ENCODE measurements around the gene MBTPS1.

DNA sequence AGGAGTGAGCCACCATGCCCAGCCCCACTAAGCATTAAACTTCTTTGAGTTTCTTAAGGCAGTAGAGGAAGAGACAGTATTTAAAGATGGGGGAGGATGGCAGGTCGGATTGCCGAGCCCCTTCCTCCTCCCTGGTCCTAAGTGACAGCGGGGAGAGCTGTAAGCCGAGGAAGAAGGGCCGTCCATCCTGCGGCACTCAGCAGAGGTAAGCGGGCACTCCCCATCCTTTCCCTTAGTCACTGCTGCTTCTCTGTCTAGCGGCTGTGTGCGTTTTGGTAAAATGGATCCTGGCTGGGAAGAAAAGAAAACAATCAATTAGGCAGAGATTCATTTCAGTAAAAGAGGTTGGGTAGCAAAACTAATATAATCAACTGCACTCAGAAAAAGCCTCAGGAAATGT, 42.3 kb upstream of the MBTPS1 start:
- no peak for TF ChIP-seq POLR2A (IDR thresholded peaks at IDR 0.05)
- TF ChIP-seq, protein P1, sequence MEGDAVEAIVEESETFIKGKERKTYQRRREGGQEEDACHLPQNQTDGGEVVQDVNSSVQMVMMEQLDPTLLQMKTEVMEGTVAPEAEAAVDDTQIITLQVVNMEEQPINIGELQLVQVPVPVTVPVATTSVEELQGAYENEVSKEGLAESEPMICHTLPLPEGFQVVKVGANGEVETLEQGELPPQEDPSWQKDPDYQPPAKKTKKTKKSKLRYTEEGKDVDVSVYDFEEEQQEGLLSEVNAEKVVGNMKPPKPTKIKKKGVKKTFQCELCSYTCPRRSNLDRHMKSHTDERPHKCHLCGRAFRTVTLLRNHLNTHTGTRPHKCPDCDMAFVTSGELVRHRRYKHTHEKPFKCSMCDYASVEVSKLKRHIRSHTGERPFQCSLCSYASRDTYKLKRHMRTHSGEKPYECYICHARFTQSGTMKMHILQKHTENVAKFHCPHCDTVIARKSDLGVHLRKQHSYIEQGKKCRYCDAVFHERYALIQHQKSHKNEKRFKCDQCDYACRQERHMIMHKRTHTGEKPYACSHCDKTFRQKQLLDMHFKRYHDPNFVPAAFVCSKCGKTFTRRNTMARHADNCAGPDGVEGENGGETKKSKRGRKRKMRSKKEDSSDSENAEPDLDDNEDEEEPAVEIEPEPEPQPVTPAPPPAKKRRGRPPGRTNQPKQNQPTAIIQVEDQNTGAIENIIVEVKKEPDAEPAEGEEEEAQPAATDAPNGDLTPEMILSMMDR (IDR thresholded peaks at IDR 0.05) = no peak
- TF ChIP-seq POLR2AphosphoS5 (IDR thresholded peaks at IDR 0.05) = no peak

Measured in suprapubic skin (tissue), 4 donors.